Measurements from ENCODE around the gene NEFH. TPM values are rescaled to one million over a fixed set of nuclear protein-coding genes. Genes with fewer than 3 reads are reported as not detected.

The NEFH gene
- total RNA-seq, 1 experiment from 2014 or later: not detected

GRCh38 chr22:29470159-29470855, 9.7 kb upstream of the NEFH start:
- intact Hi-C loops (cut with micrococcal nuclease): no loop called here
- Histone ChIP-seq H2AFZ (ENCODE audit: low read depth, low read length, poor library complexity, severe bottlenecking) (peak overlapping the region; percentile 72), H3K27me3 (ENCODE audit: insufficient read depth, low read length) (no peaks in the 10 kb centered on the region), H3K4me3 (replicated peaks in 1 of 2; ENCODE audit: low read depth in 1 of 2, low read length in 2 of 2) (peak overlapping the region; percentile 45 to 62), H3K9me3 (ENCODE audit: control insufficient read depth in 1 of 2, insufficient read depth in 1 of 2, low read depth in 1 of 2, low read length in 2 of 2) (no peaks in the 10 kb centered on the region), H3K4me2 (ENCODE audit: low read length) (peak overlapping the region; percentile 97), H3K27ac (ENCODE audit: low read depth, low read length) (peak overlapping the region; percentile 28; the same call in 1 of the 2 replicates), H3K79me2 (ENCODE audit: insufficient read depth, low read length) (no peaks in the 10 kb centered on the region), H4K20me1 (ENCODE audit: insufficient read depth) (no peaks in the 10 kb centered on the region), H3K4me1 (ENCODE audit: control insufficient read depth in 1 of 2, insufficient read depth in 2 of 2, low read length in 2 of 2) (peaks cover 12 to 25% of the 10 kb centered on the region in 2 experiments), H3K36me3 (ENCODE audit: control insufficient read depth in 1 of 2, insufficient read depth in 2 of 2, low read length in 2 of 2) (no peaks in the 10 kb centered on the region), H3K9me2 (ENCODE audit: insufficient read depth) (no peaks in the 10 kb centered on the region), H3K9ac (ENCODE audit: low read length) (peak overlapping the region; percentile 55)
- ChIA-PET POLR2A (no interaction called here), RAD21 (ENCODE audit: low non-redundant PET in 1 of 2, low total read pairs in 2 of 2, uncharacterized antibody in 2 of 2, unreplicated experiment in 2 of 2) (no interaction called here), CTCF (interaction anchor here (0.8 to 1.8 kb wide), 6 partner anchors 10 to 27 kb away, joined by 3 to 14 read pairs (median 4); no protein-coding TSS in a partner anchor)
- TF ChIP-seq TCF7L2 (IDR thresholded peaks at IDR 0.05; ENCODE audit: borderline replicate concordance, extremely low read depth, insufficient read depth, insufficient read length): peak; percentile 41
- 0 out of 2 replicates have a peak, but pooled peaks have one; percentile 20 for TF ChIP-seq SIN3A (IDR thresholded peaks at IDR 0.05; ENCODE audit: low read depth)
- peak; percentile 60 to 97 (median 96); a peak in 5 of 6 replicates for TF ChIP-seq CTCF (IDR thresholded peaks at IDR 0.05 in 2 of 3, conservative IDR thresholded peaks at IDR 0.05 in 1 of 3; ENCODE audit: borderline replicate concordance in 1 of 3, insufficient read depth in 1 of 3, low read depth in 2 of 3, low read length in 2 of 3)
- TF ChIP-seq MAX (IDR thresholded peaks at IDR 0.05): peak; percentile 46; the same call in 1 of the 2 replicates
- TF ChIP-seq, protein P1, sequence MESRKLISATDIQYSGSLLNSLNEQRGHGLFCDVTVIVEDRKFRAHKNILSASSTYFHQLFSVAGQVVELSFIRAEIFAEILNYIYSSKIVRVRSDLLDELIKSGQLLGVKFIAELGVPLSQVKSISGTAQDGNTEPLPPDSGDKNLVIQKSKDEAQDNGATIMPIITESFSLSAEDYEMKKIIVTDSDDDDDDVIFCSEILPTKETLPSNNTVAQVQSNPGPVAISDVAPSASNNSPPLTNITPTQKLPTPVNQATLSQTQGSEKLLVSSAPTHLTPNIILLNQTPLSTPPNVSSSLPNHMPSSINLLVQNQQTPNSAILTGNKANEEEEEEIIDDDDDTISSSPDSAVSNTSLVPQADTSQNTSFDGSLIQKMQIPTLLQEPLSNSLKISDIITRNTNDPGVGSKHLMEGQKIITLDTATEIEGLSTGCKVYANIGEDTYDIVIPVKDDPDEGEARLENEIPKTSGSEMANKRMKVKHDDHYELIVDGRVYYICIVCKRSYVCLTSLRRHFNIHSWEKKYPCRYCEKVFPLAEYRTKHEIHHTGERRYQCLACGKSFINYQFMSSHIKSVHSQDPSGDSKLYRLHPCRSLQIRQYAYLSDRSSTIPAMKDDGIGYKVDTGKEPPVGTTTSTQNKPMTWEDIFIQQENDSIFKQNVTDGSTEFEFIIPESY (IDR thresholded peaks at IDR 0.05; ENCODE audit: extremely low read depth, insufficient replicate concordance, low read length): no peak
- peak; percentile 60 for TF ChIP-seq RAD21 (IDR thresholded peaks at IDR 0.05; ENCODE audit: low read depth)
- no peak for TF ChIP-seq EGR1 (IDR thresholded peaks at IDR 0.05; ENCODE audit: low read depth)
- TF ChIP-seq POLR2A (IDR thresholded peaks at IDR 0.05; ENCODE audit: borderline replicate concordance, extremely low read depth, insufficient read depth, insufficient read length): no peak
- TF ChIP-seq ELF1 (IDR thresholded peaks at IDR 0.05; ENCODE audit: borderline replicate concordance, low read depth): peak; percentile 46; the same call in 1 of the 2 replicates
- no peak for TF ChIP-seq SP1 (IDR thresholded peaks at IDR 0.05; ENCODE audit: low read depth)
- TF ChIP-seq POLR2AphosphoS5 (IDR thresholded peaks at IDR 0.05; ENCODE audit: low read depth, low read length): 0 out of 2 replicates have a peak, but pooled peaks have one; percentile 24
- no TSS peak for BruUV-seq (replicated peaks)
- DNase-seq (ENCODE audit: low read depth, low spot score) (peak; percentile 62), ATAC-seq (peak; percentile 94)
